ENCODE results near the gene SFRP4.

DNA sequence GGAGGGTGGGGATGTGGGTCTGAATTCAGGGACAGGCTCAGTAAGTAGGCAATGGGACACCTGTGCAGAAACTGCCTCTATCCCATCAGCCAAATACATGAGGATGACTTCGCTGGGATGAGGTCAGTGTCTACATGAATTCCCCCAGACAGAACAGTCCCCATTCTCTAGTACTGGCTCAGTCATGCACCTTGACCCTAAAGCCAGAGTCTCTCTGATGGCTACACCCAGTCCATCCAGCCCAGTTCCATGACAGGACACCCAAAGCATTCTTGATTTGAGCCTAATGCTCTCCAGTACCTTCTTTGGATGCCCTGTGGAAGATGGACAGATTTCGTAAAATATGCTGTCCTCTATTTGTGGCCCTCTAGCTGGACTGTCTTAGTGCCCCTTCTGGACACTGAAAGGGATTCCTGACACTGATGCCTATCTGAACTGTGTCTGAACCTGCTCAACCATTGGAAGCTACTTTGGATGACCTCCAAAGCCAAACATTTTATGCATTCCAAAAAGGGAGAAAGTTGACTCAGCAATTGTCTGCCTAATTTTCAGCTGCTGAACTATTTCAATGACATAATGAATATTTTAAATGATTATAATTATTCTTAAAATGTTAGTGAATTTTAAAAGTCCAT lies 14.6 kb downstream of the SFRP4 start:
- TF ChIP-seq, protein P1, sequence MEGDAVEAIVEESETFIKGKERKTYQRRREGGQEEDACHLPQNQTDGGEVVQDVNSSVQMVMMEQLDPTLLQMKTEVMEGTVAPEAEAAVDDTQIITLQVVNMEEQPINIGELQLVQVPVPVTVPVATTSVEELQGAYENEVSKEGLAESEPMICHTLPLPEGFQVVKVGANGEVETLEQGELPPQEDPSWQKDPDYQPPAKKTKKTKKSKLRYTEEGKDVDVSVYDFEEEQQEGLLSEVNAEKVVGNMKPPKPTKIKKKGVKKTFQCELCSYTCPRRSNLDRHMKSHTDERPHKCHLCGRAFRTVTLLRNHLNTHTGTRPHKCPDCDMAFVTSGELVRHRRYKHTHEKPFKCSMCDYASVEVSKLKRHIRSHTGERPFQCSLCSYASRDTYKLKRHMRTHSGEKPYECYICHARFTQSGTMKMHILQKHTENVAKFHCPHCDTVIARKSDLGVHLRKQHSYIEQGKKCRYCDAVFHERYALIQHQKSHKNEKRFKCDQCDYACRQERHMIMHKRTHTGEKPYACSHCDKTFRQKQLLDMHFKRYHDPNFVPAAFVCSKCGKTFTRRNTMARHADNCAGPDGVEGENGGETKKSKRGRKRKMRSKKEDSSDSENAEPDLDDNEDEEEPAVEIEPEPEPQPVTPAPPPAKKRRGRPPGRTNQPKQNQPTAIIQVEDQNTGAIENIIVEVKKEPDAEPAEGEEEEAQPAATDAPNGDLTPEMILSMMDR (IDR thresholded peaks at IDR 0.05 in 8 of 11, conservative IDR thresholded peaks at IDR 0.05 in 3 of 11) = no peak
- TF ChIP-seq POLR2A (IDR thresholded peaks at IDR 0.05) = no peak
- TF ChIP-seq POLR2AphosphoS5 (IDR thresholded peaks at IDR 0.05) = no peak

All from spleen (tissue), 7 donors.